CD4-positive, alpha-beta T cell (primary cell): Measurements from ENCODE around the gene JPT2. TPM values are rescaled to one million over a fixed set of nuclear protein-coding genes. Genes with fewer than 3 reads are reported as not detected.

Source experiments
- ATAC-seq: fragments of 200-7000 bp; cut with Tn5 transposase; one replicate; pipeline ENCODE4 v1.10.0; 2022; ENCODE audit warnings: mild to moderate bottlenecking; ENCODE audit not compliant: poor library complexity
- CTCF ChIA-PET: fragments of 350-600 bp; sonication (Branson Sonifier 250); formaldehyde crosslinking; loops from one replicate; lab custom pipeline; 2021; ENCODE audit warnings: antibody characterized with exemption, inconsistent platforms; lab: Charles Lee
- POLR2A ChIA-PET: fragments of 350-600 bp; sonication (Branson Sonifier 250); formaldehyde crosslinking; loops from one replicate; lab custom pipeline; 2021; ENCODE audit warnings: antibody characterized with exemption, inconsistent platforms; lab: Charles Lee
- DNase-seq, 14 experiments: peaks; one replicate each; pipeline ENCODE4 v3.0.0-alpha.2; 2013 to 2020; ENCODE audit warnings: mixed read lengths in 2 of 14
- H3K27ac ChIP-seq, 2 donors: one replicate each; pipeline versions ENCODE4 v1.5.1 to v1.7.0; 2013; ENCODE audit warnings: low read length in 2 of 2, low read depth in 1 of 2, mild to moderate bottlenecking in 1 of 2
- H3K27me3 ChIP-seq, 2 experiments: 1 replicate in 1 of 2; 2 replicates in 1 of 2; pipeline versions ENCODE4 v1.6.1 to v1.7.0; 2013; ENCODE audit warnings: low read length in 2 of 2, control low read depth in 1 of 2, mild to moderate bottlenecking in 1 of 2, moderate library complexity in 1 of 2; ENCODE audit not compliant: insufficient read depth in 2 of 2, control insufficient read depth in 1 of 2
- H3K36me3 ChIP-seq: one replicate; pipeline ENCODE4 v1.6.1; 2013; ENCODE audit warnings: low read length, control low read depth; ENCODE audit not compliant: insufficient read depth
- H3K4me1 ChIP-seq: one replicate; pipeline ENCODE4 v1.6.1; 2013; ENCODE audit warnings: low read length, control low read depth; ENCODE audit not compliant: insufficient read depth
- H3K4me3 ChIP-seq: one replicate; pipeline ENCODE4 v1.5.1; 2013; ENCODE audit warnings: mild to moderate bottlenecking, low read length, moderate library complexity
- H3K9me3 ChIP-seq, 2 experiments: 1 replicate in 1 of 2; 2 replicates in 1 of 2; pipeline versions ENCODE4 v1.6.1 to v1.7.0; 2013; ENCODE audit warnings: low read length in 2 of 2, mild to moderate bottlenecking in 2 of 2, control low read depth in 1 of 2, moderate library complexity in 1 of 2; ENCODE audit not compliant: control insufficient read depth in 1 of 2, insufficient read depth in 1 of 2
- H3K27ac Mint-ChIP-seq: one replicate; pipeline ENCODE4 v1.8.0; 2020; ENCODE audit warnings: mixed read lengths
- H3K27me3 Mint-ChIP-seq: one replicate; pipeline ENCODE4 v1.8.0; 2021; ENCODE audit warnings: mixed read lengths
- H3K36me3 Mint-ChIP-seq: one replicate; pipeline ENCODE4 v1.8.0; 2021; ENCODE audit warnings: low read depth, mixed read lengths
- H3K4me1 Mint-ChIP-seq: one replicate; pipeline ENCODE4 v1.8.0; 2021; ENCODE audit warnings: low read depth, mixed read lengths
- H3K4me3 Mint-ChIP-seq: one replicate; pipeline ENCODE4 v1.8.0; 2020; ENCODE audit warnings: mild to moderate bottlenecking, mixed read lengths
- H3K9me3 Mint-ChIP-seq: one replicate; pipeline ENCODE4 v1.8.0; 2020; ENCODE audit warnings: mixed read lengths
- intact Hi-C, 2 experiments: fragments of 100-400 bp; cut with DNase I in 1 of 2; cut with micrococcal nuclease in 1 of 2; formaldehyde crosslinking; loops; one replicate each; pipeline versions ENCODE4 v1.15.1 to v1.9.0; 2023 to 2025; cut with DNase I, micrococcal nuclease
- total RNA-seq, 174 experiments: library from RNA in 2 of 174; stranded (reverse) in 2 of 174; gene quantifications; one replicate each; pipeline ENCODE4 v1.2.3 and lab custom pipeline; 2021 to 2026
- TF ChIP-seq, protein P1 (sequence below): fragments of 200-600 bp; IDR thresholded peaks from one replicate; pipeline ENCODE4 v1.8.0; 2022; ENCODE audit warnings: antibody characterized with exemption, mild to moderate bottlenecking

Gene JPT2
- total RNA-seq, 2 experiments from 2014 or later, result 2.5 to 3.2 TPM

DNA sequence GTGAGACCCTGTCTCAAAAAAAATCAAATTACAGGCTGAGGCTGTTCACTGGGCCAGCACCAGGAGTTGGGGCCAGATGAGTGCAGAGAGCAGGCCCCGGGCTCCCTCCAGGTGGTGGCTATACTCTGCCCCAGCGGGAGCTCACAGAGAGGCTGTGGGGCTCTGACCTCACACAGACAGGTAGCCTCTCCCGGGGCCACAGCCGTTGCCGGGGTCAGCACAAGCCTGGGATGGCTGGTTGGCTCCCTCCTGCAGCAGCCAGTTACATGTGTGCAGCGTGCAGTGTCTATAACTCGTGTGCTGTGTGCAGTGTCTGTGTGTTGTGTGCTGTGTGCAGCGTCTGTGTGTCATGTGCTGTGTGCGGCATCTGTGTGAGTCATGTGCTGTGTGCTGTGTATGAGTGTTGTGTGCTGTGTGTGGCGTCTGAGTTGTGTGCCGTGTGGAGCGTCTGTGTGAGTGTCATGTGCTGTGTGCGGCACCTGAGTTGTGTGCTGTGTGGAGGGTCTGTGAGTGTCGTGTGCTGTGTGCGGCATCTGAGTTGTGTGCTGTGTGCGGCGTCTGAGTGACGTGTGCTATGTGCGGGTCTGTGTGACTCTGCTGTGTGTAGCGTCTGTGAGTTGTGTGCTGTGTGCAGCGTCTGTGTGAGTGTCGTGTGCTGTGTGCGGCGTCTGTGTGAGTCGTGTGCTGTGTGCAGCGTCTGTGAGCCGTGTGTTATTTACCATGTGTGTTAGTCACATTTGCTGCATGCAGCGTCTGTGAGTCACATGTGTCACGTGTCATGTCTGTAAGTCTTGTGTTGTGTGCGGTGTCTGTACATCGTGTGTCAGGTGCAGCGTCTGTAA is 48.8 kb downstream of the JPT2 start:
- Mint-ChIP-seq H3K9me3 (no peaks in the 10 kb centered on the region), H3K27ac (no peak overlapping the region), H3K4me1 (peaks cover 26% of the 10 kb centered on the region), H3K27me3 (no peaks in the 10 kb centered on the region), H3K4me3 (no peak overlapping the region), H3K36me3 (peaks cover 43% of the 10 kb centered on the region)
- TF ChIP-seq, protein P1, sequence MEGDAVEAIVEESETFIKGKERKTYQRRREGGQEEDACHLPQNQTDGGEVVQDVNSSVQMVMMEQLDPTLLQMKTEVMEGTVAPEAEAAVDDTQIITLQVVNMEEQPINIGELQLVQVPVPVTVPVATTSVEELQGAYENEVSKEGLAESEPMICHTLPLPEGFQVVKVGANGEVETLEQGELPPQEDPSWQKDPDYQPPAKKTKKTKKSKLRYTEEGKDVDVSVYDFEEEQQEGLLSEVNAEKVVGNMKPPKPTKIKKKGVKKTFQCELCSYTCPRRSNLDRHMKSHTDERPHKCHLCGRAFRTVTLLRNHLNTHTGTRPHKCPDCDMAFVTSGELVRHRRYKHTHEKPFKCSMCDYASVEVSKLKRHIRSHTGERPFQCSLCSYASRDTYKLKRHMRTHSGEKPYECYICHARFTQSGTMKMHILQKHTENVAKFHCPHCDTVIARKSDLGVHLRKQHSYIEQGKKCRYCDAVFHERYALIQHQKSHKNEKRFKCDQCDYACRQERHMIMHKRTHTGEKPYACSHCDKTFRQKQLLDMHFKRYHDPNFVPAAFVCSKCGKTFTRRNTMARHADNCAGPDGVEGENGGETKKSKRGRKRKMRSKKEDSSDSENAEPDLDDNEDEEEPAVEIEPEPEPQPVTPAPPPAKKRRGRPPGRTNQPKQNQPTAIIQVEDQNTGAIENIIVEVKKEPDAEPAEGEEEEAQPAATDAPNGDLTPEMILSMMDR, result no peak
- Histone ChIP-seq H3K4me1 (peaks cover 28% of the 10 kb centered on the region), H3K27me3 (no peaks in the 10 kb centered on the region), H3K36me3 (peaks cover 54% of the 10 kb centered on the region), H3K4me3 (no peak overlapping the region), H3K9me3 (no peaks in the 10 kb centered on the region), H3K27ac (no peak overlapping the region)
- CTCF ChIA-PET, result no interaction called here
- ATAC-seq (no peak), DNase-seq (no peak)
- POLR2A ChIA-PET, result no interaction called here
- intact Hi-C loops, result no loop called here

DNA sequence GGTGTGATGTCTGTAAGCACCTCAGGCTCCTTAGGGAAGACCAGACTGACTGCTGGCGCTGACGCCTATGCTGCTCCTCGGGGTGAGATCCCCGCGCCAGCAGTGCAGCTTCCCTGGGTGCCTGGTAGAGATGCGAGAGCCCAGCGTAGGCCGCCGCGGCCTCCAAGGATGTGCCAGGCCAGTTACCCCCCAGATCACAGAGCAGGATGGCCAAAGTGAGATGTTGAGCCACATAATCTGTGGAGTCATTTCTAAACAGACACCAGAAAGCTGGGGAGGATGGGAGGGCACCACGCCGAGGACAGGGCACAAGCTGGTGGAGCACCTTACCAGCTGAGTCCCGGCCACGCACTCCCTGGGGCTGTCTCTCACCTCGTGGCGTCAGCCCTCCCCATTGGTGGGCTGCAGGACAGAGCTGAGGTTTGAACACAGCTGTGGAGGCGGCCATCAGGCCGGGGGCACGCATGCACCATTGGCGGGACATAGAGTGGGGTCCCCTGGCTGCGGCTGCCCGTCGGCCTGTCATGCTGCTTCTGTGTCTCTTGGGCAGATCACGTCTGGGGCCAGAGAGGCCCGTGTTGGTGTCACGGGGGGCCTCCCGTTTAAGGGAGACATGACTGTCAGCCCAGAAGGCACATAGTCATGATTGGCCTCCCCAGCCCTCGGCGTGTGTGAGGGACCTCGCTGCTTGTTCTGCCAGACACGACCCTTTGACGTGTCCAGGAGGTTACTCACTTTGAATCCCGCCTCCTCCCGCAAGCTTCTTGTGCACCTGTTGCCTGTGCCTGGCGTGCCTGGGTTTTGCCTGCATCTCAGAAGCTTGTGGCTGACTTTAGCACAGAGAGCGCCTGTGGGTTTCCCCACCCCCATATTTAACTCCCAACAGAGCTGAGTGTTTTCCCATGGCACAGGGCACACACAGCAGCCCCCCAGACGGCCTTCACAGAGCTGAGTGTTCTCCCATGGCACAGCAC is 49.9 kb downstream of the JPT2 start:
- TF ChIP-seq, protein P1, result no peak
- CTCF ChIA-PET, result interaction anchor here (1.0 kb wide), 1 partner anchor 22 kb away, joined by 3 read pairs; the partner anchor contains the start of gene MAPK8IP3
- no peaks in the 10 kb centered on the region for H3K9me3 ChIP-seq
- DNase-seq (no peak), ATAC-seq (no peak)
- intact Hi-C loops, result no loop called here
- peaks cover 43% of the 10 kb centered on the region for H3K36me3 Mint-ChIP-seq
- H3K4me1 ChIP-seq, result peaks cover 17% of the 10 kb centered on the region
- H3K4me3 ChIP-seq, result no peak overlapping the region
- H3K9me3 Mint-ChIP-seq, result no peaks in the 10 kb centered on the region
- POLR2A ChIA-PET, result interaction anchor here (0.6 kb wide), 1 partner anchor 22 kb away, joined by 3 read pairs; the partner anchor contains the start of gene MAPK8IP3
- no peak overlapping the region for H3K4me3 Mint-ChIP-seq
- no peaks in the 10 kb centered on the region for H3K27me3 ChIP-seq
- no peak overlapping the region for H3K27ac ChIP-seq
- H3K4me1 Mint-ChIP-seq, result peaks cover 19% of the 10 kb centered on the region
- peaks cover 62% of the 10 kb centered on the region for H3K36me3 ChIP-seq
- no peak overlapping the region for H3K27ac Mint-ChIP-seq
- H3K27me3 Mint-ChIP-seq, result no peaks in the 10 kb centered on the region

DNA sequence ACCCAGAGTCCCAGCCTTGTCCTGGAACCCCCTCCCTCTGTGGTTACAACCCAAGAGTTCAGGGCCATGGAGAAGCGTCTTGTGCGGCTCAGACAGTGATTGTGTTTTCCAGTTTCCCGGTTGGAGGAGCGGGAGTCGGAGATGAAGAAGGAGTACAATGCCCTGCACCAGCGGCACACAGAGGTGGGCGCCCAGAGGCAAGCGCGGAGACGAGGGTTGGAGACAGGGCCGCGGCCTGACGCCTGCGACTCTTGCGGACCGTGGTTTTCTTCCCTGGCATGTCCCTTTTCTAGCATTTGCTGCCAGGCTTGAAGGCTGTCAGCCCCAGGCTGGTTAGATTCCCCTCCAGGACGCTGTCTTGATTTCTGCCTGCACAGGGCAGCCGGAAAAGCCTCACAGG is 50.9 kb downstream of the JPT2 start:
- ChIA-PET CTCF (no interaction called here), POLR2A (no interaction called here)
- peaks cover 10% of the 10 kb centered on the region for H3K4me1 Mint-ChIP-seq

More for the DNA sequence above, 50.9 kb downstream of the JPT2 start:
- H3K4me3 ChIP-seq, result no peak overlapping the region
- H3K27ac ChIP-seq, result no peak overlapping the region
- H3K4me1 ChIP-seq, result peaks cover 6% of the 10 kb centered on the region
- DNase-seq (no peak), ATAC-seq (no peak)
- no peaks in the 10 kb centered on the region for H3K27me3 Mint-ChIP-seq
- no peaks in the 10 kb centered on the region for H3K9me3 Mint-ChIP-seq
- no peak overlapping the region for H3K4me3 Mint-ChIP-seq
- H3K27ac Mint-ChIP-seq, result no peak overlapping the region
- H3K9me3 ChIP-seq, result no peaks in the 10 kb centered on the region
- H3K36me3 ChIP-seq, result peaks cover 73% of the 10 kb centered on the region
- TF ChIP-seq, protein P1, result no peak
- H3K27me3 ChIP-seq, result no peaks in the 10 kb centered on the region
- intact Hi-C loops, result no loop called here
- peaks cover 39% of the 10 kb centered on the region for H3K36me3 Mint-ChIP-seq
